ENCODE results near the gene ISG20L2.

ISG20L2 gene

GRCh38 chr1:156711011-156711817 lies 17.4 kb downstream of the ISG20L2 start:
- no peaks in the 10 kb centered on the region for H3K36me3 ChIP-seq (ENCODE audit: control insufficient read depth, insufficient read depth, low read length)

GRCh38 chr1:156709757-156710489 lies 18.6 kb downstream of the ISG20L2 start:
- peaks cover 4% of the 10 kb centered on the region for H3K27me3 ChIP-seq (ENCODE audit: control insufficient read depth, insufficient read depth, low read length)
- no peak overlapping the region for H3K9ac ChIP-seq (ENCODE audit: low read depth, low read length)
- H3K4me1 ChIP-seq (ENCODE audit: control insufficient read depth, insufficient read depth, low read length), result peaks cover 44% of the 10 kb centered on the region
- H3K9me3 ChIP-seq (ENCODE audit: control insufficient read depth, insufficient read depth, low read length), result no peaks in the 10 kb centered on the region
- no peak overlapping the region for H3K27ac ChIP-seq (ENCODE audit: low read depth, low read length)
- H3K36me3 ChIP-seq (ENCODE audit: control insufficient read depth, insufficient read depth, low read length), result no peaks in the 10 kb centered on the region
- H3K4me3 ChIP-seq (ENCODE audit: low read depth, low read length), result no peak overlapping the region

More at GRCh38 chr1:156711011-156711817, 17.4 kb downstream of the ISG20L2 start:
- H3K27me3 ChIP-seq (ENCODE audit: control insufficient read depth, insufficient read depth, low read length), result no peaks in the 10 kb centered on the region
- H3K4me1 ChIP-seq (ENCODE audit: control insufficient read depth, insufficient read depth, low read length), result peaks cover 44% of the 10 kb centered on the region
- no peaks in the 10 kb centered on the region for H3K9me3 ChIP-seq (ENCODE audit: control insufficient read depth, insufficient read depth, low read length)
- H3K27ac ChIP-seq (ENCODE audit: low read depth, low read length), result peak overlapping the region; percentile 74
- no peak overlapping the region for H3K9ac ChIP-seq (ENCODE audit: low read depth, low read length)
- H3K4me3 ChIP-seq (ENCODE audit: low read depth, low read length), result no peak overlapping the region

- Histone ChIP-seq H3K9ac (ENCODE audit: low read depth, low read length) (no peak overlapping the region), H3K27me3 (ENCODE audit: control insufficient read depth, insufficient read depth, low read length) (peaks cover 12% of the 10 kb centered on the region), H3K4me1 (ENCODE audit: control insufficient read depth, insufficient read depth, low read length) (peaks cover 50% of the 10 kb centered on the region), H3K9me3 (ENCODE audit: control insufficient read depth, insufficient read depth, low read length) (no peaks in the 10 kb centered on the region), H3K36me3 (ENCODE audit: control insufficient read depth, insufficient read depth, low read length) (no peaks in the 10 kb centered on the region), H3K27ac (ENCODE audit: low read depth, low read length) (peak overlapping the region; percentile 97), H3K4me3 (ENCODE audit: low read depth, low read length) (no peak overlapping the region)
Measured at GRCh38 chr1:156709031-156709430, 19.5 kb downstream of the ISG20L2 start.

GRCh38 chr1:156708218-156708661 lies 20.3 kb downstream of the ISG20L2 start:
- Histone ChIP-seq H3K4me1 (ENCODE audit: control insufficient read depth, insufficient read depth, low read length) (peaks cover 57% of the 10 kb centered on the region), H3K4me3 (ENCODE audit: low read depth, low read length) (peak overlapping the region; percentile 73), H3K36me3 (ENCODE audit: control insufficient read depth, insufficient read depth, low read length) (no peaks in the 10 kb centered on the region), H3K27ac (ENCODE audit: low read depth, low read length) (peak overlapping the region; percentile 97), H3K9me3 (ENCODE audit: control insufficient read depth, insufficient read depth, low read length) (no peaks in the 10 kb centered on the region), H3K27me3 (ENCODE audit: control insufficient read depth, insufficient read depth, low read length) (peaks cover 16% of the 10 kb centered on the region), H3K9ac (ENCODE audit: low read depth, low read length) (0 out of 2 replicates have a peak overlapping the region, but pooled peaks have one; percentile 10)

- peaks cover 60% of the 10 kb centered on the region for H3K4me1 ChIP-seq (ENCODE audit: control insufficient read depth, insufficient read depth, low read length)
- no peaks in the 10 kb centered on the region; the same call in 1 of the 2 replicates for H3K36me3 ChIP-seq (ENCODE audit: control insufficient read depth, insufficient read depth, low read length)
- peak overlapping the region; percentile 97 for H3K27ac ChIP-seq (ENCODE audit: low read depth, low read length)
- peaks cover 16% of the 10 kb centered on the region for H3K27me3 ChIP-seq (ENCODE audit: control insufficient read depth, insufficient read depth, low read length)
- H3K9ac ChIP-seq (ENCODE audit: low read depth, low read length), result peak overlapping the region; percentile 10; the same call in 1 of the 2 replicates
- H3K4me3 ChIP-seq (ENCODE audit: low read depth, low read length), result peak overlapping the region; percentile 73
- no peaks in the 10 kb centered on the region for H3K9me3 ChIP-seq (ENCODE audit: control insufficient read depth, insufficient read depth, low read length)
Measured at GRCh38 chr1:156707417-156708217, 20.9 kb downstream of the ISG20L2 start.

GRCh38 chr1:156706657-156707416 lies 21.7 kb downstream of the ISG20L2 start:
- H3K27ac ChIP-seq (ENCODE audit: low read depth, low read length), result peak overlapping the region; percentile 97
- H3K36me3 ChIP-seq (ENCODE audit: control insufficient read depth, insufficient read depth, low read length), result no peaks in the 10 kb centered on the region; the same call in 1 of the 2 replicates
- peak overlapping the region; percentile 62 for H3K9ac ChIP-seq (ENCODE audit: low read depth, low read length)
- peaks cover 16% of the 10 kb centered on the region for H3K27me3 ChIP-seq (ENCODE audit: control insufficient read depth, insufficient read depth, low read length)
- H3K4me3 ChIP-seq (ENCODE audit: low read depth, low read length), result peak overlapping the region; percentile 73
- H3K4me1 ChIP-seq (ENCODE audit: control insufficient read depth, insufficient read depth, low read length), result peaks cover 60% of the 10 kb centered on the region
- no peaks in the 10 kb centered on the region for H3K9me3 ChIP-seq (ENCODE audit: control insufficient read depth, insufficient read depth, low read length)

- Histone ChIP-seq H3K9me3 (ENCODE audit: control insufficient read depth, insufficient read depth, low read length) (no peaks in the 10 kb centered on the region), H3K4me1 (ENCODE audit: control insufficient read depth, insufficient read depth, low read length) (peaks cover 54% of the 10 kb centered on the region)
Measured at GRCh38 chr1:156705918-156706656, 22.5 kb downstream of the ISG20L2 start.

GRCh38 chr1:156705321-156705917 lies 23.1 kb downstream of the ISG20L2 start, which contains the start of gene CRABP2:
CRABP2 (minus strand) TSS chr1:156705583; CDS start chr1:156705446, 137 bp downstream.
- Histone ChIP-seq H3K4me3 (ENCODE audit: low read depth, low read length) (peak within 1 kb of the TSS; percentile 73), H3K4me1 (ENCODE audit: control insufficient read depth, insufficient read depth, low read length) (peaks cover 50% of the 10 kb centered on the region), H3K9ac (ENCODE audit: low read depth, low read length) (peak within 1 kb of the TSS; percentile 62), H3K27ac (ENCODE audit: low read depth, low read length) (peak within 1 kb of the TSS; percentile 97), H3K9me3 (ENCODE audit: control insufficient read depth, insufficient read depth, low read length) (no peaks in the 10 kb centered on the region), H3K27me3 (ENCODE audit: control insufficient read depth, insufficient read depth, low read length) (peaks cover 16% of the 10 kb centered on the region), H3K36me3 (ENCODE audit: control insufficient read depth, insufficient read depth, low read length) (peaks cover 12% of the 10 kb centered on the region)

More at GRCh38 chr1:156705918-156706656, 22.5 kb downstream of the ISG20L2 start:
- Histone ChIP-seq H3K27me3 (ENCODE audit: control insufficient read depth, insufficient read depth, low read length) (peaks cover 16% of the 10 kb centered on the region), H3K4me3 (ENCODE audit: low read depth, low read length) (peak overlapping the region; percentile 73), H3K9ac (ENCODE audit: low read depth, low read length) (peak overlapping the region; percentile 62), H3K36me3 (ENCODE audit: control insufficient read depth, insufficient read depth, low read length) (peaks cover 5% of the 10 kb centered on the region), H3K27ac (ENCODE audit: low read depth, low read length) (peak overlapping the region; percentile 97)

- no peaks in the 10 kb centered on the region for H3K9me3 ChIP-seq (ENCODE audit: control insufficient read depth, insufficient read depth, low read length)
- H3K27ac ChIP-seq (ENCODE audit: low read depth, low read length), result peak overlapping the region; percentile 97
- peaks cover 45% of the 10 kb centered on the region for H3K4me1 ChIP-seq (ENCODE audit: control insufficient read depth, insufficient read depth, low read length)
- peak overlapping the region; percentile 73 for H3K4me3 ChIP-seq (ENCODE audit: low read depth, low read length)
- peak overlapping the region; percentile 8; the same call in 1 of the 2 replicates for H3K9ac ChIP-seq (ENCODE audit: low read depth, low read length)
- H3K27me3 ChIP-seq (ENCODE audit: control insufficient read depth, insufficient read depth, low read length), result peaks cover 16% of the 10 kb centered on the region
- H3K36me3 ChIP-seq (ENCODE audit: control insufficient read depth, insufficient read depth, low read length), result peaks cover 16% of the 10 kb centered on the region
Measured at GRCh38 chr1:156704930-156705320, 23.6 kb downstream of the ISG20L2 start.

Data from HUES48 (cell line).